Brain microvascular endothelial cell (primary cell): Measurements from ENCODE around the gene PLXNA2.

Experiments
- DNase-seq: peaks from one replicate; pipeline ENCODE4 v3.0.0-alpha.2; 2020
- H3K27ac ChIP-seq: fragments of 250-450 bp; sonication (Bioruptor Pico); 2 replicates; pipeline ENCODE4 v1.5.1; 2020; ENCODE audit warnings: mild to moderate bottlenecking, moderate library complexity
- H3K27me3 ChIP-seq: fragments of 250-450 bp; sonication (Bioruptor Pico); replicated peaks from 2 replicates; pipeline ENCODE4 v1.5.1; 2020; ENCODE audit warnings: mild to moderate bottlenecking
- H3K36me3 ChIP-seq: fragments of 250-450 bp; sonication (Bioruptor Pico); replicated peaks from 2 replicates; pipeline ENCODE4 v1.5.1; 2020; ENCODE audit warnings: mild to moderate bottlenecking
- H3K4me3 ChIP-seq: 2 replicates; pipeline ENCODE4 v1.5.1; 2011; ENCODE audit warnings: low read depth, mild to moderate bottlenecking, control low read depth, low read length, moderate library complexity
- CTCF ChIP-seq: IDR thresholded peaks from 2 replicates; pipeline ENCODE4 v1.5.1; 2011; ENCODE audit warnings: low read depth, mild to moderate bottlenecking, moderate library complexity, low read length, control low read depth, inconsistent platforms; ENCODE audit errors: missing control alignments
- in situ Hi-C: cut with HindIII; loops from 2 replicates; pipeline ENCODE4 v1.10.0; 2017; ENCODE audit warnings: low sequenced_read_pairs, low pct_ligation_motif_present

Gene PLXNA2

DNA sequence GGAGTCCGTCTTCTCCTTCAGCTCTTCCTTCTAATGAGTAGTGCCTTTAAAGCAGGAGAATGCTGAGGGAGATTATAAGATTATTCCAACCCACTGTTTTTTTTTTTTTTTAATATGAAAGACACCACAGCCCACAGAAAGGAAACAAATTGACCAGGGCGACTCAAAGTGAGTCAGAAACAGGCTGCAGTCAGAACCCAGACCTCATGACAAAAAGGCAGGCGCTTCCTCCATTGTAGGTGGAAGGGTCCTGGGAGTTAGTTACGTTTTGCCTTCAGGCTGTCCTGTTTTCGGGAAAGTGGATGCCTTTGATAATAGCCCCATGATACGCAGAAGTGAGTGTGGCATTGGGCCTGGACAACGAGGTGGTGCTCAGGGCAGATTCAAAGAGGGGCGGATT, 21.0 kb downstream of the PLXNA2 start:
- H3K4me3 ChIP-seq = no peak overlapping the region
- H3K27me3 ChIP-seq = no peaks in the 10 kb centered on the region
- TF ChIP-seq CTCF = no peak
- H3K27ac ChIP-seq = peak overlapping the region; percentile 58
- no peak for DNase-seq
- in situ Hi-C loops = no loop called here
- H3K36me3 ChIP-seq = no peaks in the 10 kb centered on the region

GRCh38 chr1:208222376-208223126, 21.6 kb downstream of the PLXNA2 start:
- Histone ChIP-seq H3K27me3 (no peaks in the 10 kb centered on the region), H3K36me3 (peaks cover under 1% of the 10 kb centered on the region), H3K4me3 (no peak overlapping the region), H3K27ac (peak overlapping the region; percentile 58)
- in situ Hi-C loops = no loop called here
- no peak for DNase-seq
- no peak for TF ChIP-seq CTCF

GRCh38 chr1:208221291-208221622, 22.9 kb downstream of the PLXNA2 start:
- peaks cover 14% of the 10 kb centered on the region for H3K36me3 ChIP-seq
- no peak for DNase-seq
- H3K27ac ChIP-seq = no peak overlapping the region
- no peak for TF ChIP-seq CTCF
- no peak overlapping the region for H3K4me3 ChIP-seq
- in situ Hi-C loops = no loop called here
- no peaks in the 10 kb centered on the region for H3K27me3 ChIP-seq

DNA sequence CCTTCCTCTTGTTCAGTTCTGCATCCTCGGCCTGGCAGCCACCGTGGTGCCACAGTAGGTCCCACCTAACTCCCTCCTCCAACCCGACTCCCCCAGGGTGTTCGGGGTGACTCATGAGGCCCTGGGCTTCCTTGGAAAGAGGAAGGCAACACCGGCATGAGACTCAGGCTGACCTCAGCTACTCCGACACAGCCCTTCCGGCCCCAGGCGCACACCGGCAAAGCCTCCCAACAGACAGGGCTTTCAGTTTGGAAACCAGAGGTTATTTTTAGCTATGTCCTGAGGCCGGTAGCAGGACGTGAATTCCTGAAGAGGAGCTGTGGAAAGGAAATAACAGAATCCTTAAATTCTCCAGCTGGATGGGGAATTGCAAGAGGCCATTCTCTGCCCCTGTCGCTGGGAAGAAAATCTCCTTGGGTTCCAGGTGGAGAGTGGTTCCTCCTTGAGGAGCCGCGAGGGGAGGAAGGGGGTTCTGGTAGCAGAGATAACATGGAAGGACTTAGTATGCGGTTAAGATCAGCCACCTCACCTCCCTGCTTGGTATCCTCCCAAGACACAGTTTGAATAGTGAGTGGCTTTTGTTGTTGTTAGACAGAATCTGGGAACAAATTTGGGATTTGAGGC, 24.4 kb downstream of the PLXNA2 start:
- no peaks in the 10 kb centered on the region for H3K27me3 ChIP-seq
- H3K4me3 ChIP-seq = no peak overlapping the region
- peak overlapping the region; percentile 55 for H3K27ac ChIP-seq
- in situ Hi-C loops = no loop called here
- H3K36me3 ChIP-seq = peaks cover 14% of the 10 kb centered on the region
- DNase-seq = peak; percentile 60
- no peak for TF ChIP-seq CTCF

- no peak overlapping the region for H3K4me3 ChIP-seq
- in situ Hi-C loops = no loop called here
- H3K27me3 ChIP-seq = no peaks in the 10 kb centered on the region
- no peak for TF ChIP-seq CTCF
- H3K27ac ChIP-seq = peak overlapping the region; percentile 55
- H3K36me3 ChIP-seq = peaks cover 16% of the 10 kb centered on the region
- no peak for DNase-seq
Observed at GRCh38 chr1:208219098-208219658, 25.0 kb downstream of the PLXNA2 start.
